ENCODE measurements around the gene NAA20. TPM values are rescaled to one million over a fixed set of nuclear protein-coding genes. Genes with fewer than 3 reads are reported as not detected.

The NAA20 gene
- total and polyA plus RNA-seq, 10 donors: 19.3 to 68.4 (median 40.0) TPM

- no peak overlapping the region for H3K4me3 ChIP-seq
- WGBS, 5 donors: 89 to 93% (median 90%) methylated on average over 5 of the region's 5 CpGs
- no peaks in the 10 kb centered on the region for H3K27me3 ChIP-seq (replicated peaks in 1 of 7)
- TF ChIP-seq POLR2AphosphoS5 (IDR thresholded peaks at IDR 0.05) (no peak), POLR2A (IDR thresholded peaks at IDR 0.05) (no peak), CTCF (IDR thresholded peaks at IDR 0.05 in 8 of 11, conservative IDR thresholded peaks at IDR 0.05 in 3 of 11) (no peak)
- no peaks in the 10 kb centered on the region for H3K9me3 ChIP-seq
- H3K27ac ChIP-seq: no peak overlapping the region
- intact Hi-C loops (cut with DNase I; ENCODE audit: low total_unique reads): no loop called here
- peaks cover 0 to 100% (median 78%) of the 10 kb centered on the region in 6 donors for H3K36me3 ChIP-seq
- DNase-seq: no peak
- H3K4me1 ChIP-seq: peaks cover 0 to 1% (median 0%) of the 10 kb centered on the region in 6 donors
Measured at GRCh38 chr20:20031790-20032189, 14.6 kb downstream of the NAA20 start.

- no peak overlapping the region for H3K27ac ChIP-seq
Measured at GRCh38 chr20:20034486-20034885, 17.3 kb downstream of the NAA20 start.

GRCh38 chr20:20036756-20037155 lies 19.6 kb downstream of the NAA20 start:
- no peak overlapping the region for H3K27ac ChIP-seq
- peaks cover 11 to 100% (median 97%) of the 10 kb centered on the region in 6 donors for H3K36me3 ChIP-seq
- DNase-seq: no peak
- intact Hi-C loops (cut with DNase I; ENCODE audit: low total_unique reads): no loop called here
- H3K9me3 ChIP-seq: no peaks in the 10 kb centered on the region
- TF ChIP-seq CTCF (IDR thresholded peaks at IDR 0.05 in 8 of 11, conservative IDR thresholded peaks at IDR 0.05 in 3 of 11): no peak
- TF ChIP-seq POLR2AphosphoS5 (IDR thresholded peaks at IDR 0.05): no peak
- TF ChIP-seq POLR2A (IDR thresholded peaks at IDR 0.05): no peak
- no peaks in the 10 kb centered on the region for H3K27me3 ChIP-seq (replicated peaks in 1 of 7)
- H3K4me1 ChIP-seq: peaks cover 0 to 4% (median 0%) of the 10 kb centered on the region in 6 donors
- no peak overlapping the region for H3K4me3 ChIP-seq
- WGBS, 5 donors: 87 to 92% (median 89%) methylated on average over 3 of the region's 3 CpGs

More at GRCh38 chr20:20034486-20034885, 17.3 kb downstream of the NAA20 start:
- TF ChIP-seq CTCF (IDR thresholded peaks at IDR 0.05 in 8 of 11, conservative IDR thresholded peaks at IDR 0.05 in 3 of 11): no peak
- no peak for TF ChIP-seq POLR2A (IDR thresholded peaks at IDR 0.05)
- no peak for TF ChIP-seq POLR2AphosphoS5 (IDR thresholded peaks at IDR 0.05)
- peaks cover 0 to 4% (median 0%) of the 10 kb centered on the region in 6 donors for H3K4me1 ChIP-seq
- no peaks in the 10 kb centered on the region for H3K27me3 ChIP-seq (replicated peaks in 1 of 7)
- intact Hi-C loops (cut with DNase I; ENCODE audit: low total_unique reads): no loop called here
- H3K4me3 ChIP-seq: no peak overlapping the region
- WGBS, 5 donors: 79 to 94% (median 91%) methylated on average over 4 of the region's 4 CpGs
- H3K36me3 ChIP-seq: peaks cover 6 to 100% (median 83%) of the 10 kb centered on the region in 6 donors
- H3K9me3 ChIP-seq: no peaks in the 10 kb centered on the region
- DNase-seq: no peak

- intact Hi-C loops (cut with DNase I; ENCODE audit: low total_unique reads): no loop called here
- H3K4me1 ChIP-seq: peaks cover 0 to 4% (median 0%) of the 10 kb centered on the region in 6 donors
- no peak overlapping the region for H3K27ac ChIP-seq
- H3K36me3 ChIP-seq: peaks cover 11 to 100% (median 99%) of the 10 kb centered on the region in 6 donors
- H3K27me3 ChIP-seq (replicated peaks in 1 of 7): no peaks in the 10 kb centered on the region
- no peak for DNase-seq
- H3K4me3 ChIP-seq: no peak overlapping the region
- no peak for TF ChIP-seq CTCF (IDR thresholded peaks at IDR 0.05 in 8 of 11, conservative IDR thresholded peaks at IDR 0.05 in 3 of 11)
- TF ChIP-seq POLR2A (IDR thresholded peaks at IDR 0.05): no peak
- no peak for TF ChIP-seq POLR2AphosphoS5 (IDR thresholded peaks at IDR 0.05)
- H3K9me3 ChIP-seq: no peaks in the 10 kb centered on the region
- WGBS, 5 donors: 75 to 89% (median 86%) methylated on average over 5 of the region's 5 CpGs
Measured at GRCh38 chr20:20037960-20038359, 20.8 kb downstream of the NAA20 start.

Measured in spleen (tissue), 11 donors.